ENCODE data around the gene ATP1A1.

DNA sequence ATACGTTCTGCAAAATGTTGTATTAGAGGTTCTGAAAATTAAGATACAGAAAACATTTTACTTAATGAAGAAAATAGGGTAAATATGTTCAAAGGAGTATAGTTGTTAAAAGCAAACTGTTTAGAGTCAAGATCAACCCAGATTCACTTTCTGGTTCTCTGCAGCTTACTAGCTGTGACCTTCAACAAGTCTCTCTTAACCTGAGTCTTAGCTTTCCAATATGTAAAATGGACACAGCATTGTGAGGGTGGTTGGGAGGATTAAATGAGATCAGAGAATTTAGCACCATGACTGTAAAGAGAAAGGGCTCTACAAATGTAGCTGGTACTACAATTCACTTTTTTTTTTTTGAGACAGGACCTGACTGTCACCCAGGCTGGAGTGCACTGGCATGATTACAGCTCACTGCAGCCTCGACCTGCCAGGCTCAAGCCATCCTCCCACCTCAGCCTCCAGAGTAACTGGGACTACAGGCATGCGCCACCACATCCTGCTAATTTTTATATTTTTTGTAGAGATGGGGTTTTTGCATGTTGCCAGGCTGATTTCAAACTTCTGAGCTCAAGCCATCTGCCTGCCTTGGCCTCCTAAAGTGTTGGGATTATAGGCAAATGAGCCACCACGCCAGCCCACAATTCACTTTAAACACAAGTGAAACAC is 43.9 kb downstream of the ATP1A1 start:
- TF ChIP-seq, protein P1, sequence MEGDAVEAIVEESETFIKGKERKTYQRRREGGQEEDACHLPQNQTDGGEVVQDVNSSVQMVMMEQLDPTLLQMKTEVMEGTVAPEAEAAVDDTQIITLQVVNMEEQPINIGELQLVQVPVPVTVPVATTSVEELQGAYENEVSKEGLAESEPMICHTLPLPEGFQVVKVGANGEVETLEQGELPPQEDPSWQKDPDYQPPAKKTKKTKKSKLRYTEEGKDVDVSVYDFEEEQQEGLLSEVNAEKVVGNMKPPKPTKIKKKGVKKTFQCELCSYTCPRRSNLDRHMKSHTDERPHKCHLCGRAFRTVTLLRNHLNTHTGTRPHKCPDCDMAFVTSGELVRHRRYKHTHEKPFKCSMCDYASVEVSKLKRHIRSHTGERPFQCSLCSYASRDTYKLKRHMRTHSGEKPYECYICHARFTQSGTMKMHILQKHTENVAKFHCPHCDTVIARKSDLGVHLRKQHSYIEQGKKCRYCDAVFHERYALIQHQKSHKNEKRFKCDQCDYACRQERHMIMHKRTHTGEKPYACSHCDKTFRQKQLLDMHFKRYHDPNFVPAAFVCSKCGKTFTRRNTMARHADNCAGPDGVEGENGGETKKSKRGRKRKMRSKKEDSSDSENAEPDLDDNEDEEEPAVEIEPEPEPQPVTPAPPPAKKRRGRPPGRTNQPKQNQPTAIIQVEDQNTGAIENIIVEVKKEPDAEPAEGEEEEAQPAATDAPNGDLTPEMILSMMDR (conservative IDR thresholded peaks at IDR 0.05; ENCODE audit: low read length): no peak
- no peak for TF ChIP-seq EZH2phosphoT487 (IDR thresholded peaks at IDR 0.05; ENCODE audit: borderline replicate concordance, low read depth, low read length)

Measured in OCI-LY7 (cell line).